Fibroblast of villous mesenchyme (primary cell): Measurements from ENCODE around the gene GTF2I. TPM values are rescaled to one million over a fixed set of nuclear protein-coding genes. Genes with fewer than 3 reads are reported as not detected.

Experiments used
- DNase-seq: peaks from one replicate; pipeline ENCODE4 v3.0.0-alpha.2; 2010; ENCODE audit warnings: low read depth
- H3K4me3 ChIP-seq: 2 replicates; pipeline ENCODE4 v1.5.1; 2011; ENCODE audit warnings: low read depth, mild to moderate bottlenecking, low read length
- total RNA-seq: library from RNA; depleted of rRNA; stranded (reverse); fragments of >200 nt; gene quantifications from 2 replicates; pipeline ENCODE4 v1.2.3, GENCODE V29; 2012
- TF ChIP-seq, protein P1 (sequence below): IDR thresholded peaks from 2 replicates; pipeline ENCODE4 v1.5.1; 2012; ENCODE audit warnings: low read depth, mild to moderate bottlenecking, low read length; ENCODE audit not compliant: insufficient read depth

Gene GTF2I
- total RNA-seq, 1 donor, result 193 TPM

DNA sequence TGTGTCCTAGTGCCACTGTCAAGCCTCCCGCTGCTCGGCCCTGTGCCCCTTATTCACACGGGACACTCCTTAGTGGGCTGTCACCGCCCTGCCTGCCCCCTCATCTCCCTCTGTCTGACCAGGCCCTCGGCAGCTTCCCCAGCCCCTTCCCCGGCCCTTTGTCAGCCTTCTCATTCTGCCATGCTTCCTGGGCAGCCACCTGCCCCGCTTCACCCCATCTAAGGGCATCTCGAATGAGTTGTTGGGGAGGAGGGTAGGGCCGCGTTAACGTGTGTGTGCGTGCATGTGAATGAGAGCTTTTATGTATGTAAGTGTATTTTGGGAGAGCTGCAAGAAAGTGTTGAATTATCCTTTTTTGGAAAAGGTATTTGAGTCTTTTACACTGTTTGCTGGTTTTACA, 49.7 kb downstream of the GTF2I start:
- no peak for DNase-seq
- TF ChIP-seq, protein P1, sequence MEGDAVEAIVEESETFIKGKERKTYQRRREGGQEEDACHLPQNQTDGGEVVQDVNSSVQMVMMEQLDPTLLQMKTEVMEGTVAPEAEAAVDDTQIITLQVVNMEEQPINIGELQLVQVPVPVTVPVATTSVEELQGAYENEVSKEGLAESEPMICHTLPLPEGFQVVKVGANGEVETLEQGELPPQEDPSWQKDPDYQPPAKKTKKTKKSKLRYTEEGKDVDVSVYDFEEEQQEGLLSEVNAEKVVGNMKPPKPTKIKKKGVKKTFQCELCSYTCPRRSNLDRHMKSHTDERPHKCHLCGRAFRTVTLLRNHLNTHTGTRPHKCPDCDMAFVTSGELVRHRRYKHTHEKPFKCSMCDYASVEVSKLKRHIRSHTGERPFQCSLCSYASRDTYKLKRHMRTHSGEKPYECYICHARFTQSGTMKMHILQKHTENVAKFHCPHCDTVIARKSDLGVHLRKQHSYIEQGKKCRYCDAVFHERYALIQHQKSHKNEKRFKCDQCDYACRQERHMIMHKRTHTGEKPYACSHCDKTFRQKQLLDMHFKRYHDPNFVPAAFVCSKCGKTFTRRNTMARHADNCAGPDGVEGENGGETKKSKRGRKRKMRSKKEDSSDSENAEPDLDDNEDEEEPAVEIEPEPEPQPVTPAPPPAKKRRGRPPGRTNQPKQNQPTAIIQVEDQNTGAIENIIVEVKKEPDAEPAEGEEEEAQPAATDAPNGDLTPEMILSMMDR, result no peak

DNA sequence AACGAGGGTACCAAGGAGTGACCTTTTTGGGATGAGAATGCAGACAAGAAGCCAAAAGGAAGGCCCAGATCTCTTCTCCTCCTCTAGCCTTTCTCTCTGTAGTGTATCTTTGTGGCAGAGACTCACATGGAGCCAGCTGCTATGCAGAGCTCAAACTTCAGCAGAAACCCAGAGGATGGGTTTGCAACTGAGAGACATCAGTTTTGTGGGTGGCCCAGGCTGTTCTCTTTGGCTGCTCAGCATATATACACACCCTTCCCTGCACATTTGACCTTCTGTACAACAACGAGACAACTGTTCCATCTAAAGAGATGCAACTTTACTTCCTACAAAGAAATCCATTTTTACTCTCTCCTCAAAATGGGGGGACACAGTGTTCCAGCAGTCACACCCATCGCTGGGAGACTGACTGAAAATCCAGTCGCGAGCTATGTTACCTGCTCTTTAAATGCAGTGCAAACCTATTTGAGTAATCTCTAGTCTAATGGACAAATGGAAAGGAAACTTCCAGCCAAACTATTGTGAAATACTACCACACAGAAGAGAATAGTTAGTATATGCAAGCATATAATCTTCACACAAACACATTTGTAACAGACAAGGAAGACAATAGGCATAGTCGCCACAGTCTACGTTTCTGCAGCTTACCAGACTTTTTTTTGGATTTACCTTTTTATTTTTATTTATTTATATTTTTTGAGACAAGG, 51.2 kb downstream of the GTF2I start:
- DNase-seq, result no peak
- TF ChIP-seq, protein P1, result no peak
- no peak overlapping the region for H3K4me3 ChIP-seq

More for the DNA sequence above, 49.7 kb downstream of the GTF2I start:
- no peak overlapping the region for H3K4me3 ChIP-seq

DNA sequence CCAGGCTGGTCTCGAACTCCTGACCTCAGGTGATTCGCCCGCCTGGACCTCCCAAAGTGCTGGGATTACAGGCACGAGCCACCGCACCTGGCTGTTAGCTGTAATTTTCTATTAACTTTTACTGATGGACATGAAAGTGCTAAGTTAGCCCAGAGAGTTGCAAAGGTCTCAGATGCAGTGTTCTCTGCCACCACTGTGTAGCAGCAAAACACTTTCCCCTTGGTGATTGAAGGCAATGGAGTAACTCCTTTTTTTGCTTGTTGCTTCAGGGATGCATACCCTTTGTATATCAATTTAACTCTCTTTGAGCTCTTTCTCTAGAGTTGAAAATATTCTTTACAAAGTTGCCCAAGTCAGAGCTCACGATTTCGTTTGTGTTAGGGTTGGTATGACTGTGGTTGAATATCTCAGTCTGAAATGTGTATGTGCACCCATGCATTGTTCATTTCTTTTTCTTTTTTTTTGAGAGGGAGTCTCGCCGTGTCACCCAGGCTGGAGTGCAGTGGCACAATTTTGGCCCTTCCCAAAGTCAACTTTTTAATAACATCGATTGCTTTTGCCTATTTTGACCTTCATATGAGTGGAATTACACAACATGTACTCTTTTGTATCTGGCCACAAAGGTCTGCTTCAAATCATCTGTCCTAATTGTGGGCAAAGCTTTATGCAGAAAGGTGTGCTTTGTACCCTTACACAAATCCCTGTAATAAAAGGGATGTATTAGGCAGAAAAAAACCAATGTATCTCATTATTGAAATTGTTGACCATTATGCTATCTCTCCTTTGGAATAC, 52.6 kb downstream of the GTF2I start:
- no peak for DNase-seq
- TF ChIP-seq, protein P1, result peak; percentile 5

DNA sequence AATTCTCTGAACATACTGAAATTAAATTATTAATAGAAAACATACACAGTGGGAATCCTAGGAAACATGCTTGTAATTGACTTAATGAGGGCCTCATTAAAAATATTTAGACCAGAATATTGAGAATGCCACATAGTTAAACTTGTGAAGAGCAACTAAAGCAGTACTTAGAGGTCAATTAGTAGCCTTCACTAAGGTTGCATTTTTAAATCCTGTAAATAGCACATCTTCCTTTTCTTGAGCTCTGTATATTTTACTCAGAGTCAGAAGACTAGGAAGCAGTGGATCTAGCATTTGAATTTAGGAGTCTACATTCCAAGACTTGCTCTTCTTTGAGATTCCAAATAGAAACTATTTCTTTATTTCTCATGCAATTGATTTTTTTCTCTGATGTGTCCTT, 56.0 kb downstream of the GTF2I start:
- TF ChIP-seq, protein P1, result no peak
- no peak for DNase-seq
- H3K4me3 ChIP-seq, result no peak overlapping the region

More for the DNA sequence above, 52.6 kb downstream of the GTF2I start:
- no peak overlapping the region for H3K4me3 ChIP-seq

DNA sequence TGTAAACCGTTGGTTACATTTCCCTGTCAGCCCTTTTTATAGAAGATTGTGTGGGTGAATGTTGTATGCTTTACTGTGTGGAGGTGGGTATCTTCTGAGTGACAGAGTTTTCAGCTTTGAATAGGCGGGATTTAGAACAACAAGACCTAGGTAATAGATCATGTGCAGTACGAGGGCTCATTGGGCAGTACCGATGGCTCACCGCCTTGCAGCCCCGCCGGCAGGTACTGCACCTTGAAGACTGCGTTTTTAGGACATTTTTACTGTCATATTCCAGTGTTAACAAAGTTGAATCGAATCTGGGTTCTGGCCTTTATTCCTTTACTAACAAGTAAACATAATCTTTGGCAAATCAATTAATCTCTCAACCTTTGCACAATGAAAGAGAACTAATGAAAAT, 60.4 kb downstream of the GTF2I start:
- DNase-seq, result no peak
- TF ChIP-seq, protein P1, result no peak
- H3K4me3 ChIP-seq, result no peak overlapping the region

DNA sequence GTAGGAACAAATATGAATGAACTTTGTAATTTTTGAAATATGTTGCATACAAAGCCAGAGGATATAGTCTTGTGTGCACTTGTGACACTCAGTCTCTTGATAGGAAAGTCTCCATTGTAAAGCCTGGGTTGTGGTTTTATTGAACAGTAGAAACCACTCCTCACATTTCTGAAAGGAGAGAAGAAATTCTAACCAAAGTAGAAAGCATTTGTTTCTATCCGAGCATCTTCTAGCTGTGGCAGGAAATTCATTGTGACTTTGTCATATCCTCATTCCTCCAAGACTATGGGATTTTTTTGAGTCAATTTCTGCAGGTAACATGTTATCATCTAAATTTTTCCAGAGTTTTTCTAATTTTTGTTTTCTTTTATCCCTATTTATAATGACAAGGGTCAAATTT, 60.8 kb downstream of the GTF2I start:
- no peak for DNase-seq
- H3K4me3 ChIP-seq, result no peak overlapping the region
- TF ChIP-seq, protein P1, result no peak
